ENCODE data around the gene FLYWCH2. TPM values are rescaled to one million over a fixed set of nuclear protein-coding genes. Genes with fewer than 3 reads are reported as not detected.
A peak's percentile ranks its signal among the peaks of the same experiment; 100 is the strongest.

Gene FLYWCH2
- polyA plus RNA-seq, 1 experiment = 22.4 TPM

DNA sequence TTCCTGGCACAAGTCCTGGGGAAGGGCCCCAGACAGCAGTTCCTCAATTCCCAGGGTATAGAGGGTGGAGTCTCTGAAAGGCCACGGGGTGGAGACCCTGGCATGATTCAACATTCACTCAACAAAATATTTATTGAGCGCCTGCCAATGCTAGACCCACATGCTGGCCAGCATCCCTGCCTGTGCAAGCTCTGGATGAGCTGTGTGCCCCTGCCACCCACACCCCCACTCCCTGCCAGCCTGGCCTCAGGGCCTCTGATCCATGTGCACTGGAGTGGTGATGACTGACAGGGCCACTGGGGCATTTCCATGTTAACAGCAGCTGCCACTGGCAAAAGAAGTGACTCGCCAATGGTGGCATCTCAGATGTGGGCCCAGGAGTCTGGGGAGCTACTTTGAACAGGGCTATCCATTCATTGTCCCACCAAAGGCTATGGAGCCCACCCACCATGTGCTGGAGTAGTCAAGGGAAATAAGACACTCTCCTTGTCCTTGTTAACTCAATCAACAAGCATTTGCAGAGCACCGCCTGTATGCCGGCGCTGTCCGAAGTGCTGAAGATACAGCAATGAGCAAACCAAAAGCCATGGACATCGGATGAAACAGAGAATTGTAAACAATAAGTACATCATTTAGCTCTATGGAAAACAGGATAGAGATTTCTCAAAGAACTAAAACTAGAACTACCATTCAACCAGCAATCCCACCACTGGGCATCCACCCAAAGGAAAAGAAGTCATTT lies 22.0 kb upstream of the FLYWCH2 start:
- Histone ChIP-seq H3K27me3 (ENCODE audit: control insufficient read depth, insufficient read depth, low read length) (peaks cover 4% of the 10 kb centered on the region), H3K4me3 (ENCODE audit: low read depth, low read length) (no peak overlapping the region), H3K9me3 (ENCODE audit: control insufficient read depth, insufficient read depth, low read length) (peaks cover 19% of the 10 kb centered on the region), H3K27ac (ENCODE audit: low read depth, low read length) (no peak overlapping the region)
- ChIA-PET CTCF (interaction anchor here (0.6 kb wide), 1 partner anchor 14 kb away, joined by 3 read pairs; no protein-coding TSS in a partner anchor), POLR2A (no interaction called here)
- no peak for DNase-seq (ENCODE audit: low read depth, low spot score)
- TF ChIP-seq, protein P1, sequence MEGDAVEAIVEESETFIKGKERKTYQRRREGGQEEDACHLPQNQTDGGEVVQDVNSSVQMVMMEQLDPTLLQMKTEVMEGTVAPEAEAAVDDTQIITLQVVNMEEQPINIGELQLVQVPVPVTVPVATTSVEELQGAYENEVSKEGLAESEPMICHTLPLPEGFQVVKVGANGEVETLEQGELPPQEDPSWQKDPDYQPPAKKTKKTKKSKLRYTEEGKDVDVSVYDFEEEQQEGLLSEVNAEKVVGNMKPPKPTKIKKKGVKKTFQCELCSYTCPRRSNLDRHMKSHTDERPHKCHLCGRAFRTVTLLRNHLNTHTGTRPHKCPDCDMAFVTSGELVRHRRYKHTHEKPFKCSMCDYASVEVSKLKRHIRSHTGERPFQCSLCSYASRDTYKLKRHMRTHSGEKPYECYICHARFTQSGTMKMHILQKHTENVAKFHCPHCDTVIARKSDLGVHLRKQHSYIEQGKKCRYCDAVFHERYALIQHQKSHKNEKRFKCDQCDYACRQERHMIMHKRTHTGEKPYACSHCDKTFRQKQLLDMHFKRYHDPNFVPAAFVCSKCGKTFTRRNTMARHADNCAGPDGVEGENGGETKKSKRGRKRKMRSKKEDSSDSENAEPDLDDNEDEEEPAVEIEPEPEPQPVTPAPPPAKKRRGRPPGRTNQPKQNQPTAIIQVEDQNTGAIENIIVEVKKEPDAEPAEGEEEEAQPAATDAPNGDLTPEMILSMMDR (IDR thresholded peaks at IDR 0.05; ENCODE audit: low read depth, low read length) = no peak

DNA sequence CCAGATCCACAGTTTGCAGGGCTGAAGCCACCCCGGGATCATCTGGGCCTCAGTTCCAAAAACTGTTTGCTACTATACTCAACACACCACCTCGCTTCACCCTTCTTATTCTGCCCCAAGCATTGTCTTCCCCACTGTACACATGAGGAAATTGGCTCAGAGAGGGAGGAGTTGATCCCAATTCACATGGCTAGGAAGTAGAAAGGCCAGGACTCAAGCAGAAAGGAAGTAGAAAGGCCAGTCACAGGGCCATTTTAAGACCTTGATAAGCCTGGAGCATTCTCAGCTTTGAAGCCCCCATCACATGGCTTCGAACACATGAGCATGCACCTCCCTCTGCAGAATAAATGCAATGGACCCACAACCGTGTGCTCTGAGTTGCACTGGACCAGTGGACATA lies 17.4 kb upstream of the FLYWCH2 start:
- Histone ChIP-seq H3K9me3 (ENCODE audit: control insufficient read depth, insufficient read depth, low read length) (peaks cover 5% of the 10 kb centered on the region), H3K4me3 (ENCODE audit: low read depth, low read length) (no peak overlapping the region), H3K27me3 (ENCODE audit: control insufficient read depth, insufficient read depth, low read length) (no peaks in the 10 kb centered on the region), H3K27ac (ENCODE audit: low read depth, low read length) (no peak overlapping the region)
- ChIA-PET CTCF (interaction anchor here (1.1 kb wide), 1 partner anchor 9 kb away, joined by 9 read pairs; no protein-coding TSS in a partner anchor), POLR2A (no interaction called here)
- DNase-seq (ENCODE audit: low read depth, low spot score) = no peak
- TF ChIP-seq, protein P1 (IDR thresholded peaks at IDR 0.05; ENCODE audit: low read depth, low read length) = no peak

DNA sequence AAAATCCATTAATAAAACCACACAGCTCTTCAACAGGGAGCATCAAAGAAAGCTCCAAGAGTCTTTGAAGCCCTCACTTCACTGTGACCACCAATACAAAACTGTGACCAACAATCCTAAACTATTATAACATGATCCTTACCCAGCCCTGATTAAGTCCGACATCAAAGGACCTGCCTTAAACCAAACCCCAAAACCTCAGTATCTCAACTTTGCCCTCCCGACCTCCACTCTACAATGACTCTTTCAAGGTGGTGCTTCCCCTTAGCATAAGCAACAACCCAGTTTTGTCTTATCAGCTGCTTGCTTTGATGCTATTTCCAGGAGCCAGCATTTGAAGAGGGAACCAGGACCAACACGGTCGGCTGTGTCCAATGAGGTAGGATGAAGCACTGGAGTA lies 16.6 kb upstream of the FLYWCH2 start:
- Histone ChIP-seq H3K4me3 (ENCODE audit: low read depth, low read length) (no peak overlapping the region), H3K9me3 (ENCODE audit: control insufficient read depth, insufficient read depth, low read length) (no peaks in the 10 kb centered on the region), H3K27me3 (ENCODE audit: control insufficient read depth, insufficient read depth, low read length) (no peaks in the 10 kb centered on the region), H3K27ac (ENCODE audit: low read depth, low read length) (no peak overlapping the region)
- no peak for DNase-seq (ENCODE audit: low read depth, low spot score)
- CTCF ChIA-PET = interaction anchor here (0.9 to 2.7 kb wide), 4 partner anchors 8 to 88 kb away, joined by 3 to 9 read pairs (median 6); no protein-coding TSS in a partner anchor
- TF ChIP-seq, protein P1 (IDR thresholded peaks at IDR 0.05; ENCODE audit: low read depth, low read length) = no peak
- POLR2A ChIA-PET = no interaction called here

DNA sequence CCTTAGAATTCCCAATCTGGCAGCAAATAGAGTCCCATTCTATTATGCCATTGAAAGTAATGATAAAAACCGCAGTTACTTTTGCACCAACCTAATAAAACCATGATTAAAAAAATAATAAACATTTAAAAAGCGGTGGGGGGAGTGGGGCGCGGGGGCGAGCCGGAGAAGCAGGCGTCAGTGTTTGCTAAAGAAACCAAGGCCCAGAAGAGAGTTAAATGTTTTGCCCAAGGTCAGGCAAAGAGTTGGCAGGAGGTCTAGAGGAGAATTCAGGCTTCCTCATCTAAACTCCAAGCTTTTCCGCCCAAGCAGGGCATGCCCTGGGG lies 15.4 kb upstream of the FLYWCH2 start:
- CTCF ChIA-PET = interaction anchor here (0.8 to 2.7 kb wide), 23 partner anchors 9 to 114 kb away, joined by 3 to 75 read pairs (median 4); partner anchors contain the start of genes FLYWCH1 and FLYWCH2
- TF ChIP-seq, protein P1 (IDR thresholded peaks at IDR 0.05; ENCODE audit: low read depth, low read length) = no peak
- POLR2A ChIA-PET = interaction anchor here (0.6 to 1.9 kb wide), 6 partner anchors 15 to 185 kb away, joined by 3 to 23 read pairs (median 4); partner anchors contain the start of genes FLYWCH2 and KCTD5
- no peak for DNase-seq (ENCODE audit: low read depth, low spot score)
- H3K27ac ChIP-seq (ENCODE audit: low read depth, low read length) = peak overlapping the region; percentile 89
- H3K4me3 ChIP-seq (ENCODE audit: low read depth, low read length) = peak overlapping the region; percentile 66
- no peaks in the 10 kb centered on the region for H3K27me3 ChIP-seq (ENCODE audit: control insufficient read depth, insufficient read depth, low read length)
- H3K9me3 ChIP-seq (ENCODE audit: control insufficient read depth, insufficient read depth, low read length) = no peaks in the 10 kb centered on the region
